H1 (cell line): Measurements from ENCODE around the gene GYS2. TPM values are rescaled to one million over a fixed set of nuclear protein-coding genes. Genes with fewer than 3 reads are reported as not detected.
A peak's percentile ranks its signal among the peaks of the same experiment; 100 is the strongest.

Source experiments
- CTCF ChIA-PET: fragments of 300-600 bp; sonication (Branson Sonifier 250); formaldehyde crosslinking; loops from one replicate; lab custom pipeline; 2021; ENCODE audit not compliant: partially characterized antibody; lab: Charles Lee
- POLR2A ChIA-PET: fragments of 300-600 bp; sonication (Branson Sonifier 250); formaldehyde crosslinking; loops from one replicate; lab custom pipeline; 2021; ENCODE audit warnings: inconsistent platforms; ENCODE audit not compliant: partially characterized antibody; lab: Charles Lee
- DNase-seq, 2 experiments: peaks; one replicate each; pipeline versions ENCODE4 v3.0.0 to v3.0.0-alpha.2; 2010 to 2022; ENCODE audit warnings: low spot score in 2 of 2, low read depth in 1 of 2, mixed read lengths in 1 of 2
- FAIRE-seq: peaks from 2 replicates; lab custom pipeline; 2011; peaks lifted over from hg19 to GRCh38; lab: Jason Lieb, UNC
- H2AFZ ChIP-seq: 2 replicates; pipeline ENCODE4 v1.8.1; 2012; ENCODE audit warnings: low read length, inconsistent platforms
- H2AK5ac ChIP-seq: 2 replicates; pipeline ENCODE4 v1.6.1; 2013; ENCODE audit warnings: low read depth, low read length
- H2BK120ac ChIP-seq: replicated peaks from 2 replicates; pipeline ENCODE3; 2013; ENCODE audit warnings: low read depth, low read length, inconsistent platforms
- H2BK12ac ChIP-seq: 2 replicates; pipeline ENCODE4 v1.6.1; 2013; ENCODE audit warnings: low read depth, low read length
- H2BK15ac ChIP-seq: 2 replicates; pipeline ENCODE4 v1.6.1; 2013; ENCODE audit warnings: low read length
- H2BK20ac ChIP-seq: 2 replicates; pipeline ENCODE4 v1.6.1; 2013; ENCODE audit warnings: low read length
- H2BK5ac ChIP-seq: 2 replicates; pipeline ENCODE4 v1.6.1; 2013; ENCODE audit warnings: low read depth, low read length
- H3K14ac ChIP-seq: 2 replicates; pipeline ENCODE4 v1.6.1; 2013; ENCODE audit warnings: inconsistent platforms; ENCODE audit not compliant: insufficient read length
- H3K18ac ChIP-seq: 2 replicates; pipeline ENCODE4 v1.6.1; 2013; ENCODE audit warnings: low read length; ENCODE audit errors: extremely low read depth
- H3K23ac ChIP-seq: 2 replicates; pipeline ENCODE4 v1.6.1; 2013; ENCODE audit warnings: inconsistent platforms; ENCODE audit not compliant: insufficient read length
- H3K23me2 ChIP-seq: 2 replicates; pipeline ENCODE4 v1.6.1; 2013; ENCODE audit warnings: low read depth, low read length
- H3K27ac ChIP-seq: 2 replicates; pipeline ENCODE4 v1.6.1; 2011; ENCODE audit warnings: low read depth, low read length, inconsistent platforms
- H3K27me3 ChIP-seq, 4 experiments: replicated peaks in 1 of 4; 1 replicate in 1 of 4; 2 replicates in 3 of 4; pipeline versions ENCODE4 v1.6.1 to v1.8.1; 2011 to 2013; ENCODE audit warnings: low read length in 3 of 4, mild to moderate bottlenecking in 3 of 4, inconsistent platforms in 2 of 4, mixed read lengths in 2 of 4, moderate library complexity in 1 of 4; ENCODE audit not compliant: control insufficient read depth in 3 of 4, insufficient read depth in 3 of 4; ENCODE audit errors: extremely low read depth in 1 of 4
- H3K36me3 ChIP-seq, 4 experiments: 2 replicates each; pipeline versions ENCODE4 v1.6.1 to v1.8.1; 2011 to 2013; ENCODE audit warnings: mild to moderate bottlenecking in 4 of 4, low read length in 3 of 4, moderate library complexity in 2 of 4, control low read depth in 1 of 4, inconsistent platforms in 1 of 4; ENCODE audit not compliant: insufficient read depth in 4 of 4, control insufficient read depth in 2 of 4
- H3K4ac ChIP-seq: replicated peaks from 2 replicates; pipeline ENCODE3; 2013; ENCODE audit warnings: low read length, low read depth, mixed read lengths, inconsistent platforms; ENCODE audit not compliant: insufficient read length
- H3K4me1 ChIP-seq, 4 experiments: replicated peaks in 1 of 4; 1 replicate in 1 of 4; 2 replicates in 3 of 4; pipeline versions ENCODE4 v1.6.1 to v1.8.1; 2011 to 2013; ENCODE audit warnings: low read length in 3 of 4, inconsistent platforms in 2 of 4, mixed read lengths in 1 of 4; ENCODE audit not compliant: insufficient read depth in 4 of 4, control insufficient read depth in 3 of 4
- H3K4me2 ChIP-seq, 2 experiments: 2 replicates each; pipeline versions ENCODE4 v1.6.1 to v1.8.1; 2011 to 2013; ENCODE audit warnings: low read depth in 2 of 2, low read length in 2 of 2, control low read depth in 1 of 2, inconsistent platforms in 1 of 2, mild to moderate bottlenecking in 1 of 2; ENCODE audit not compliant: insufficient read depth in 1 of 2
- H3K4me3 ChIP-seq, 4 experiments: fragments of 200-600, 300-600 bp in 1 of 4; sonication (generic), shearing (Covaris generic), sonication (Bioruptor Twin) in 1 of 4; 2 replicates each; pipeline versions ENCODE4 v1.5.1 to v1.8.1; 2011 to 2016; ENCODE audit warnings: low read length in 4 of 4, low read depth in 3 of 4, control low read depth in 2 of 4, inconsistent platforms in 2 of 4, mild to moderate bottlenecking in 2 of 4, mixed read lengths in 1 of 4, moderate library complexity in 1 of 4; ENCODE audit not compliant: insufficient read depth in 2 of 4; ENCODE audit errors: extremely low read depth in 1 of 4
- H3K56ac ChIP-seq: replicated peaks from 2 replicates; pipeline ENCODE3; 2013; ENCODE audit warnings: low read depth, mild to moderate bottlenecking, mixed read lengths, low read length, inconsistent platforms; ENCODE audit not compliant: insufficient read length
- H3K79me1 ChIP-seq: 2 replicates; pipeline ENCODE4 v1.6.1; 2013; ENCODE audit warnings: low read depth, low read length, control low read depth
- H3K79me2 ChIP-seq, 2 experiments: 2 replicates each; pipeline versions ENCODE4 v1.6.1 to v1.8.1; 2012 to 2013; ENCODE audit warnings: low read length in 2 of 2, mild to moderate bottlenecking in 2 of 2, inconsistent platforms in 1 of 2; ENCODE audit not compliant: insufficient read depth in 2 of 2, control insufficient read depth in 1 of 2
- H3K9ac ChIP-seq, 4 experiments: replicated peaks in 1 of 4; 1 replicate in 1 of 4; 2 replicates in 3 of 4; pipeline versions ENCODE4 v1.6.1 to v1.8.1; 2011 to 2013; ENCODE audit warnings: low read depth in 3 of 4, low read length in 3 of 4, control low read depth in 2 of 4, mild to moderate bottlenecking in 2 of 4, moderate library complexity in 2 of 4, inconsistent platforms in 1 of 4; ENCODE audit errors: extremely low read depth in 1 of 4
- H3K9me3 ChIP-seq, 2 experiments: 2 replicates each; pipeline versions ENCODE4 v1.6.1 to v1.8.1; 2012 to 2013; ENCODE audit warnings: mild to moderate bottlenecking in 2 of 2, moderate library complexity in 2 of 2, control low read depth in 1 of 2, inconsistent platforms in 1 of 2, low read depth in 1 of 2, low read length in 1 of 2, mixed read lengths in 1 of 2; ENCODE audit not compliant: insufficient read depth in 2 of 2
- H4K20me1 ChIP-seq, 2 experiments: replicated peaks in 1 of 2; 2 replicates each; pipeline versions ENCODE3 to v1.8.1; 2011 to 2013; ENCODE audit warnings: inconsistent platforms in 2 of 2, low read length in 2 of 2, mild to moderate bottlenecking in 1 of 2; ENCODE audit not compliant: insufficient read depth in 2 of 2, control insufficient read depth in 1 of 2
- H4K5ac ChIP-seq: 2 replicates; pipeline ENCODE4 v1.6.1; 2013; ENCODE audit warnings: low read length, low read depth, mixed read lengths, inconsistent platforms; ENCODE audit not compliant: insufficient read length
- H4K8ac ChIP-seq: 2 replicates; pipeline ENCODE4 v1.8.0; 2013; ENCODE audit warnings: mild to moderate bottlenecking, moderate library complexity, low read length, inconsistent platforms; ENCODE audit not compliant: insufficient read depth; ENCODE audit errors: extremely low read depth
- H4K91ac ChIP-seq: replicated peaks from 2 replicates; pipeline ENCODE3; 2013; ENCODE audit warnings: low read length, mixed read lengths, inconsistent platforms; ENCODE audit not compliant: insufficient read length
- NRF1 ChIP-seq: IDR thresholded peaks from 2 replicates; pipeline ENCODE4 v1.6.1; 2011; ENCODE audit warnings: mild to moderate bottlenecking, low read depth, low read length, improper control_type of control experiment
- POLR2A ChIP-seq, 2 experiments: IDR thresholded peaks; 1 replicate in 1 of 2; 2 replicates in 1 of 2; pipeline ENCODE4 v1.6.1; 2011; ENCODE audit warnings: low read depth in 2 of 2, low read length in 2 of 2, mild to moderate bottlenecking in 2 of 2; ENCODE audit errors: control extremely low read depth in 1 of 2
- polyA plus RNA-seq, 7 experiments: library from polyadenylated mRNA; depleted of rRNA in 3 of 7; stranded (reverse) in 5 of 7; unstranded in 2 of 7; fragments of >200 nt in 5 of 7; fragments of 200-250 nt in 2 of 7; gene quantifications; 1 replicate in 5 of 7; 2 replicates in 1 of 7; 4 replicates in 1 of 7; pipeline versions ENCODE4 v1.2.1 to v1.2.3, GENCODE V29; 2011 to 2013; ENCODE audit warnings: missing spikeins in 2 of 7, mixed read lengths in 2 of 7
- total RNA-seq: library from RNA; stranded (reverse); fragmentation: NEBNext Ultra II Directional; extraction: Animal tissue kit (Norgen Biotek cat#: 25700); gene quantifications from 2 replicates; pipeline ENCODE4 v1.2.1, GENCODE V29; 2021

The GYS2 gene
- total and polyA plus RNA-seq, 2 of the 8 experiments (the other 6 are each of a cell fraction or from before 2014, with no cell fraction given) = not detected

GRCh38 chr12:21647179-21647578 lies 42.5 kb upstream of the GYS2 start:
- H2AK5ac ChIP-seq = no peak overlapping the region
- DNase-seq (no peak), FAIRE-seq (no peak)
- H3K14ac ChIP-seq = no peak overlapping the region
- H3K27me3 ChIP-seq = no peaks in the 10 kb centered on the region
- peaks cover 13 to 18% of the 10 kb centered on the region in 2 experiments for H4K20me1 ChIP-seq
- H3K23ac ChIP-seq = no peak overlapping the region
- no peak overlapping the region for H2AFZ ChIP-seq
- H4K5ac ChIP-seq = no peak overlapping the region
- no peak overlapping the region for H3K4me2 ChIP-seq
- TF ChIP-seq NRF1 (no peak), POLR2A (IDR thresholded peaks at IDR 0.05; ENCODE audit: control extremely low read depth in 1 of 2, low read depth in 2 of 2, low read length in 2 of 2) (peak in 1 of 2 experiments; percentile 56; a peak in 1 of 3 replicates)
- CTCF ChIA-PET = interaction anchor here (0.7 kb wide), 1 partner anchor 33 kb away, joined by 3 read pairs; no protein-coding TSS in a partner anchor
- no peak overlapping the region for H2BK15ac ChIP-seq
- no peak overlapping the region for H2BK20ac ChIP-seq
- H3K36me3 ChIP-seq = peaks cover 38 to 98% (median 79%) of the 10 kb centered on the region in 4 experiments
- H4K91ac ChIP-seq = no peak overlapping the region
- H3K79me1 ChIP-seq = peaks cover 9% of the 10 kb centered on the region
- no peak overlapping the region for H2BK120ac ChIP-seq
- no peak overlapping the region for H3K56ac ChIP-seq
- no peak overlapping the region for H3K4ac ChIP-seq
- no peak overlapping the region for H2BK12ac ChIP-seq
- no peak overlapping the region for H2BK5ac ChIP-seq
- POLR2A ChIA-PET = interaction anchor here (0.6 to 10.4 kb wide), 8 partner anchors 7 to 1471 kb away, joined by 3 to 123 read pairs (median 6); partner anchors contain the start of gene LDHB
- H3K9ac ChIP-seq = no peak overlapping the region
- H3K79me2 ChIP-seq = peaks cover 0 to 77% of the 10 kb centered on the region in 2 experiments; a peak in 3 of 4 replicates
- no peaks in the 10 kb centered on the region for H3K23me2 ChIP-seq
- no peaks in the 10 kb centered on the region for H3K9me3 ChIP-seq
- no peak overlapping the region for H4K8ac ChIP-seq
- no peak overlapping the region for H3K4me3 ChIP-seq
- peak overlapping the region; percentile 18; the same call in 1 of the 2 replicates for H3K27ac ChIP-seq
- H3K18ac ChIP-seq = no peak overlapping the region
- peaks cover 0 to 4% (median 3%) of the 10 kb centered on the region in 4 experiments; a peak in 4 of 7 replicates for H3K4me1 ChIP-seq
